ENCODE data around the gene SLC2A4RG. TPM values are rescaled to one million over a fixed set of nuclear protein-coding genes. Genes with fewer than 3 reads are reported as not detected.

SLC2A4RG gene
- total RNA-seq, 1 experiment from 2014 or later: 169 TPM

- Mint-ChIP-seq H3K4me3 (ENCODE audit: low read depth, unreplicated experiment) (no peak overlapping the region), H3K9me3 (ENCODE audit: low read depth, unreplicated experiment) (no peaks in the 10 kb centered on the region), H3K27me3 (ENCODE audit: unreplicated experiment) (peaks cover 5% of the 10 kb centered on the region), H3K27ac (ENCODE audit: unreplicated experiment) (no peak overlapping the region), H3K36me3 (ENCODE audit: insufficient read depth, unreplicated experiment) (peaks cover 11% of the 10 kb centered on the region), H3K4me1 (ENCODE audit: low read depth, unreplicated experiment) (no peaks in the 10 kb centered on the region)
- no TSS peak for BruUV-seq (replicated peaks)
- CTCF ChIA-PET: interaction anchor here (1.3 kb wide), 1 partner anchor 8 kb away, joined by 3 read pairs; no protein-coding TSS in a partner anchor
- intact Hi-C loops (cut with micrococcal nuclease; ENCODE audit: unreplicated experiment): no loop called here
- DNase-seq: no peak
- no peak for TF ChIP-seq CTCF (IDR thresholded peaks at IDR 0.05; ENCODE audit: unreplicated experiment)
Measured at GRCh38 chr20:63749597-63750508, 10.3 kb downstream of the SLC2A4RG start.

- H3K27me3 Mint-ChIP-seq (ENCODE audit: unreplicated experiment): peaks cover 14% of the 10 kb centered on the region
Measured at GRCh38 chr20:63750807-63751470, 11.4 kb downstream of the SLC2A4RG start.

GRCh38 chr20:63751471-63752271 is 12.1 kb downstream of the SLC2A4RG start:
- Mint-ChIP-seq H3K27me3 (ENCODE audit: unreplicated experiment) (peaks cover 14% of the 10 kb centered on the region), H3K36me3 (ENCODE audit: insufficient read depth, unreplicated experiment) (peaks cover 9% of the 10 kb centered on the region), H3K4me1 (ENCODE audit: low read depth, unreplicated experiment) (no peaks in the 10 kb centered on the region), H3K9me3 (ENCODE audit: low read depth, unreplicated experiment) (no peaks in the 10 kb centered on the region), H3K4me3 (ENCODE audit: low read depth, unreplicated experiment) (no peak overlapping the region), H3K27ac (ENCODE audit: unreplicated experiment) (peak overlapping the region; percentile 46)
- no TSS peak for BruUV-seq (replicated peaks)
- no peak for DNase-seq
- no peak for TF ChIP-seq CTCF (IDR thresholded peaks at IDR 0.05; ENCODE audit: unreplicated experiment)
- intact Hi-C loops (cut with micrococcal nuclease; ENCODE audit: unreplicated experiment): no loop called here
- CTCF ChIA-PET: no interaction called here

More at GRCh38 chr20:63750807-63751470, 11.4 kb downstream of the SLC2A4RG start:
- no peak for DNase-seq
- peaks cover 9% of the 10 kb centered on the region for H3K36me3 Mint-ChIP-seq (ENCODE audit: insufficient read depth, unreplicated experiment)
- no peaks in the 10 kb centered on the region for H3K9me3 Mint-ChIP-seq (ENCODE audit: low read depth, unreplicated experiment)
- no peaks in the 10 kb centered on the region for H3K4me1 Mint-ChIP-seq (ENCODE audit: low read depth, unreplicated experiment)
- CTCF ChIA-PET: interaction anchor here (1.3 kb wide), 1 partner anchor 9 kb away, joined by 3 read pairs; no protein-coding TSS in a partner anchor
- no TSS peak for BruUV-seq (replicated peaks)
- no peak overlapping the region for H3K4me3 Mint-ChIP-seq (ENCODE audit: low read depth, unreplicated experiment)
- intact Hi-C loops (cut with micrococcal nuclease; ENCODE audit: unreplicated experiment): no loop called here
- H3K27ac Mint-ChIP-seq (ENCODE audit: unreplicated experiment): no peak overlapping the region
- TF ChIP-seq CTCF (IDR thresholded peaks at IDR 0.05; ENCODE audit: unreplicated experiment): no peak

- CTCF ChIA-PET: no interaction called here
- no peaks in the 10 kb centered on the region for H3K4me1 Mint-ChIP-seq (ENCODE audit: low read depth, unreplicated experiment)
- intact Hi-C loops (cut with micrococcal nuclease; ENCODE audit: unreplicated experiment): no loop called here
- BruUV-seq (replicated peaks): no TSS peak
- peak; percentile 35 for TF ChIP-seq CTCF (IDR thresholded peaks at IDR 0.05; ENCODE audit: unreplicated experiment)
- H3K36me3 Mint-ChIP-seq (ENCODE audit: insufficient read depth, unreplicated experiment): peaks cover 9% of the 10 kb centered on the region
- peak overlapping the region; percentile 46 for H3K27ac Mint-ChIP-seq (ENCODE audit: unreplicated experiment)
- no peak overlapping the region for H3K4me3 Mint-ChIP-seq (ENCODE audit: low read depth, unreplicated experiment)
- no peaks in the 10 kb centered on the region for H3K9me3 Mint-ChIP-seq (ENCODE audit: low read depth, unreplicated experiment)
- H3K27me3 Mint-ChIP-seq (ENCODE audit: unreplicated experiment): peaks cover 22% of the 10 kb centered on the region
- no peak for DNase-seq
Measured at GRCh38 chr20:63752411-63753101, 13.0 kb downstream of the SLC2A4RG start.
